ENCODE results near the gene AHCYL2.
"Not testable (repeated sequence)": the region's sequence is repeated elsewhere in the genome, so short reads cannot be mapped to it uniquely, and the experiment has no call there.

Gene AHCYL2

GRCh38 chr7:129439963-129440625, 215.3 kb downstream of the AHCYL2 start:
- H3K4me3 ChIP-seq (ENCODE audit: low read depth, low read length) = no peak overlapping the region
- no peak for TF ChIP-seq CTCF (IDR thresholded peaks at IDR 0.05; ENCODE audit: low read depth, low read length, missing control alignments)
- DNase-seq (ENCODE audit: low read depth) = no peak
- in situ Hi-C loops (cut with HindIII; ENCODE audit: low sequenced_read_pairs) = no loop called here

- in situ Hi-C loops (cut with HindIII; ENCODE audit: low sequenced_read_pairs) = no loop called here
- H3K4me3 ChIP-seq (ENCODE audit: low read depth, low read length) = no peak overlapping the region
Measured at GRCh38 chr7:129443612-129444011, 218.8 kb downstream of the AHCYL2 start.

GRCh38 chr7:129444776-129445175, 219.9 kb downstream of the AHCYL2 start:
- in situ Hi-C loops (cut with HindIII; ENCODE audit: low sequenced_read_pairs); H3K4me3 ChIP-seq (ENCODE audit: low read depth, low read length); DNase-seq (ENCODE audit: low read depth): not testable (repeated sequence)

More at GRCh38 chr7:129443612-129444011, 218.8 kb downstream of the AHCYL2 start:
- TF ChIP-seq CTCF (IDR thresholded peaks at IDR 0.05; ENCODE audit: low read depth, low read length, missing control alignments) = no peak
- no peak for DNase-seq (ENCODE audit: low read depth)

- H3K4me3 ChIP-seq (ENCODE audit: low read depth, low read length); in situ Hi-C loops (cut with HindIII; ENCODE audit: low sequenced_read_pairs); DNase-seq (ENCODE audit: low read depth): not testable (repeated sequence)
Measured at GRCh38 chr7:129446925-129447324, 222.1 kb downstream of the AHCYL2 start.

- H3K4me3 ChIP-seq (ENCODE audit: low read depth, low read length); in situ Hi-C loops (cut with HindIII; ENCODE audit: low sequenced_read_pairs); DNase-seq (ENCODE audit: low read depth): not testable (repeated sequence)
Measured at GRCh38 chr7:129447445-129447844, 222.6 kb downstream of the AHCYL2 start.

GRCh38 chr7:129448608-129449007, 223.8 kb downstream of the AHCYL2 start:
- DNase-seq (ENCODE audit: low read depth); in situ Hi-C loops (cut with HindIII; ENCODE audit: low sequenced_read_pairs): not testable (repeated sequence)

GRCh38 chr7:129450295-129450694, 225.5 kb downstream of the AHCYL2 start:
- in situ Hi-C loops (cut with HindIII; ENCODE audit: low sequenced_read_pairs) = no loop called here
- no peak for TF ChIP-seq CTCF (IDR thresholded peaks at IDR 0.05; ENCODE audit: low read depth, low read length, missing control alignments)
- no peak for DNase-seq (ENCODE audit: low read depth)

More at GRCh38 chr7:129448608-129449007, 223.8 kb downstream of the AHCYL2 start:
- H3K4me3 ChIP-seq (ENCODE audit: low read depth, low read length) = not testable (repeated sequence)

GRCh38 chr7:129452589-129453231, 227.9 kb downstream of the AHCYL2 start:
- no peak for DNase-seq (ENCODE audit: low read depth)
- TF ChIP-seq CTCF (IDR thresholded peaks at IDR 0.05; ENCODE audit: low read depth, low read length, missing control alignments) = no peak
- no peak overlapping the region for H3K4me3 ChIP-seq (ENCODE audit: low read depth, low read length)
- in situ Hi-C loops (cut with HindIII; ENCODE audit: low sequenced_read_pairs) = no loop called here

More at GRCh38 chr7:129450295-129450694, 225.5 kb downstream of the AHCYL2 start:
- no peak overlapping the region for H3K4me3 ChIP-seq (ENCODE audit: low read depth, low read length)

All from astrocyte of the cerebellum (primary cell).